ENCODE data around the gene SLC9B1.

SLC9B1 gene

DNA sequence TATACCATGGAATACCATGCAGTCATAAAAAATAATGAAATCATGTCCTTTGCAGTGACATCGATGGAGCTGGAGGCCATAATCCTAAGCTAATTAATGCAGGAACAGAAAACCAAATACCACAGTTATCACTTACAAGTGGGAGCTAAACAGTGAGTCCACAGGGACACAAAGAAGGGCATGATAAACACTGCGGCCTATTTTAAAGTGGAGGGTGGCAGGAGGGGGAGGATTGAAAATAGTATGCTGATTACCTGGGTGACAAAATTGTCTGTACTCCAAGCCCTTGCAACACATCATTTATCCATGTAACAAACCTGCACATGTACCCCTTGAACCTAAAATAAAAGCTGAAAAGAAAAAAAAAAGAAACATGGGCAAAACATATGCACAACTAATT lies 16.7 kb upstream of the SLC9B1 start:
- 0 out of 2 replicates have a peak, but pooled peaks cover 4% of the 10 kb centered on the region for H3F3A ChIP-seq (ENCODE audit: insufficient read depth, low read length)
- H2AFZ ChIP-seq (ENCODE audit: low read length) = no peak overlapping the region
- no peaks in the 10 kb centered on the region for H3K4me1 ChIP-seq (ENCODE audit: insufficient read depth, low read length, severe bottlenecking)
- no peaks in the 10 kb centered on the region for H3K9me3 ChIP-seq (ENCODE audit: low read length)
- H3K79me2 ChIP-seq (ENCODE audit: insufficient read depth, low read length) = no peaks in the 10 kb centered on the region
- no peak overlapping the region for H3K9ac ChIP-seq (ENCODE audit: low read length)
- no peak overlapping the region for H3K4me3 ChIP-seq (ENCODE audit: low read depth, low read length, poor library complexity, severe bottlenecking)
- no peaks in the 10 kb centered on the region for H4K20me1 ChIP-seq (ENCODE audit: insufficient read depth, low read length)
- no peaks in the 10 kb centered on the region for H3K9me2 ChIP-seq (ENCODE audit: low read depth, low read length)
- H3K27me3 ChIP-seq (ENCODE audit: insufficient read depth, low read length) = no peaks in the 10 kb centered on the region
- H3K36me3 ChIP-seq (ENCODE audit: insufficient read depth, low read length) = peaks cover 23% of the 10 kb centered on the region
- H3K27ac ChIP-seq (ENCODE audit: low read depth, low read length, poor library complexity, severe bottlenecking) = no peak overlapping the region
- H3K4me2 ChIP-seq (ENCODE audit: low read length) = no peak overlapping the region
- TF ChIP-seq CTCF (IDR thresholded peaks at IDR 0.05; ENCODE audit: low read length) (no peak), EZH2 (IDR thresholded peaks at IDR 0.05; ENCODE audit: borderline replicate concordance, low read length) (no peak)

GRCh38 chr4:103032574-103032973 lies 13.1 kb upstream of the SLC9B1 start:
- H2AFZ ChIP-seq (ENCODE audit: low read length) = no peak overlapping the region
- H3K4me1 ChIP-seq (ENCODE audit: insufficient read depth, low read length, severe bottlenecking) = no peaks in the 10 kb centered on the region
- H3K27me3 ChIP-seq (ENCODE audit: insufficient read depth, low read length) = no peaks in the 10 kb centered on the region
- H3K4me2 ChIP-seq (ENCODE audit: low read length) = no peak overlapping the region
- peaks cover 36% of the 10 kb centered on the region for H3K36me3 ChIP-seq (ENCODE audit: insufficient read depth, low read length)
- no peaks in the 10 kb centered on the region for H3K79me2 ChIP-seq (ENCODE audit: insufficient read depth, low read length)
- TF ChIP-seq EZH2 (IDR thresholded peaks at IDR 0.05; ENCODE audit: borderline replicate concordance, low read length) (no peak), CTCF (IDR thresholded peaks at IDR 0.05; ENCODE audit: low read length) (peak; percentile 57)
- 0 out of 2 replicates have a peak, but pooled peaks cover 4% of the 10 kb centered on the region for H3F3A ChIP-seq (ENCODE audit: insufficient read depth, low read length)
- H3K9me3 ChIP-seq (ENCODE audit: low read length) = no peaks in the 10 kb centered on the region
- H3K4me3 ChIP-seq (ENCODE audit: low read depth, low read length, poor library complexity, severe bottlenecking) = no peak overlapping the region
- no peak overlapping the region for H3K9ac ChIP-seq (ENCODE audit: low read length)
- H3K9me2 ChIP-seq (ENCODE audit: low read depth, low read length) = no peaks in the 10 kb centered on the region
- no peaks in the 10 kb centered on the region for H4K20me1 ChIP-seq (ENCODE audit: insufficient read depth, low read length)
- no peak overlapping the region for H3K27ac ChIP-seq (ENCODE audit: low read depth, low read length, poor library complexity, severe bottlenecking)

DNA sequence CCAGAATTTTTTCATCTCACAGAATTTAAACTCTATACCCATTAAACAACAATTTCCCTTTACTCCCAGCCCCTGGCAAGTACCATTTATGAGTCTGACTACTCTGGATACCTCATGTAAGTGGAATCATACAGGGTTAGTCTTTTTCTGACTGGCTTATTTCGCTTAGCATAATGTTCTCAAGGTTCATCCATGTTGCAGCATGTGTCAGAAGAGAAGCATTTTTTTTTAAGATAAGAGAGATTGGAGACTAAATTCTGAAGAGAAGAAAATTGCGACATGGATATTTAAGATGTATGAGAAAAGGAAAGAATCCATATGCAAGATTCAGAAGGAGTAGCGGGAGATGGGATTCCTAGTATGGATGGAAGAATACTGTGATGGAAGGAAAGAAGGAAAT lies 11.3 kb upstream of the SLC9B1 start:
- Histone ChIP-seq H4K20me1 (ENCODE audit: insufficient read depth, low read length) (no peaks in the 10 kb centered on the region), H3K9me3 (ENCODE audit: low read length) (no peaks in the 10 kb centered on the region), H3K36me3 (ENCODE audit: insufficient read depth, low read length) (peaks cover 22% of the 10 kb centered on the region), H2AFZ (ENCODE audit: low read length) (no peak overlapping the region), H3K4me2 (ENCODE audit: low read length) (no peak overlapping the region), H3K4me3 (ENCODE audit: low read depth, low read length, poor library complexity, severe bottlenecking) (no peak overlapping the region), H3K27ac (ENCODE audit: low read depth, low read length, poor library complexity, severe bottlenecking) (no peak overlapping the region), H3K27me3 (ENCODE audit: insufficient read depth, low read length) (no peaks in the 10 kb centered on the region), H3K9ac (ENCODE audit: low read length) (no peak overlapping the region), H3K4me1 (ENCODE audit: insufficient read depth, low read length, severe bottlenecking) (no peaks in the 10 kb centered on the region), H3K9me2 (ENCODE audit: low read depth, low read length) (no peaks in the 10 kb centered on the region), H3K79me2 (ENCODE audit: insufficient read depth, low read length) (no peaks in the 10 kb centered on the region), H3F3A (ENCODE audit: insufficient read depth, low read length) (0 out of 2 replicates have a peak, but pooled peaks cover 4% of the 10 kb centered on the region)
- TF ChIP-seq CTCF (IDR thresholded peaks at IDR 0.05; ENCODE audit: low read length) (no peak), EZH2 (IDR thresholded peaks at IDR 0.05; ENCODE audit: borderline replicate concordance, low read length) (no peak)

Data from OCI-LY1 (cell line).